ENCODE data around the gene ITIH5.

The ITIH5 gene

GRCh38 chr10:7546385-7546967 is 120.3 kb downstream of the ITIH5 start:
- H3K4me1 Mint-ChIP-seq = peaks cover 58% of the 10 kb centered on the region
- TF ChIP-seq, protein P1, sequence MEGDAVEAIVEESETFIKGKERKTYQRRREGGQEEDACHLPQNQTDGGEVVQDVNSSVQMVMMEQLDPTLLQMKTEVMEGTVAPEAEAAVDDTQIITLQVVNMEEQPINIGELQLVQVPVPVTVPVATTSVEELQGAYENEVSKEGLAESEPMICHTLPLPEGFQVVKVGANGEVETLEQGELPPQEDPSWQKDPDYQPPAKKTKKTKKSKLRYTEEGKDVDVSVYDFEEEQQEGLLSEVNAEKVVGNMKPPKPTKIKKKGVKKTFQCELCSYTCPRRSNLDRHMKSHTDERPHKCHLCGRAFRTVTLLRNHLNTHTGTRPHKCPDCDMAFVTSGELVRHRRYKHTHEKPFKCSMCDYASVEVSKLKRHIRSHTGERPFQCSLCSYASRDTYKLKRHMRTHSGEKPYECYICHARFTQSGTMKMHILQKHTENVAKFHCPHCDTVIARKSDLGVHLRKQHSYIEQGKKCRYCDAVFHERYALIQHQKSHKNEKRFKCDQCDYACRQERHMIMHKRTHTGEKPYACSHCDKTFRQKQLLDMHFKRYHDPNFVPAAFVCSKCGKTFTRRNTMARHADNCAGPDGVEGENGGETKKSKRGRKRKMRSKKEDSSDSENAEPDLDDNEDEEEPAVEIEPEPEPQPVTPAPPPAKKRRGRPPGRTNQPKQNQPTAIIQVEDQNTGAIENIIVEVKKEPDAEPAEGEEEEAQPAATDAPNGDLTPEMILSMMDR (IDR thresholded peaks at IDR 0.05; ENCODE audit: unreplicated experiment in 3 of 3) = no peak
- no peaks in the 10 kb centered on the region for H3K9me3 Mint-ChIP-seq
- H3K4me3 Mint-ChIP-seq = no peak overlapping the region
- H3K27ac Mint-ChIP-seq = peak overlapping the region in 2 of 3 experiments; percentile 34 to 47
- H3K27me3 Mint-ChIP-seq (ENCODE audit: low read depth) = peaks cover 7% of the 10 kb centered on the region
- H3K36me3 Mint-ChIP-seq (ENCODE audit: low read depth) = no peaks in the 10 kb centered on the region

- H3K27ac Mint-ChIP-seq = peak overlapping the region in 1 of 3 experiments; percentile 54
- H3K4me3 Mint-ChIP-seq = no peak overlapping the region
- no peaks in the 10 kb centered on the region for H3K36me3 Mint-ChIP-seq (ENCODE audit: low read depth)
- peaks cover 10% of the 10 kb centered on the region for H3K27me3 Mint-ChIP-seq (ENCODE audit: low read depth)
- TF ChIP-seq, protein P1 (IDR thresholded peaks at IDR 0.05; ENCODE audit: unreplicated experiment in 3 of 3) = no peak
- H3K9me3 Mint-ChIP-seq = no peaks in the 10 kb centered on the region
- H3K4me1 Mint-ChIP-seq = peaks cover 61% of the 10 kb centered on the region
Measured at GRCh38 chr10:7545792-7546191, 121.0 kb downstream of the ITIH5 start.

GRCh38 chr10:7545261-7545660 is 121.5 kb downstream of the ITIH5 start:
- H3K4me3 Mint-ChIP-seq = no peak overlapping the region
- H3K36me3 Mint-ChIP-seq (ENCODE audit: low read depth) = no peaks in the 10 kb centered on the region
- H3K27ac Mint-ChIP-seq = peak overlapping the region in 1 of 3 experiments; percentile 54
- peaks cover 60% of the 10 kb centered on the region for H3K4me1 Mint-ChIP-seq
- no peaks in the 10 kb centered on the region for H3K9me3 Mint-ChIP-seq
- TF ChIP-seq, protein P1 (IDR thresholded peaks at IDR 0.05; ENCODE audit: unreplicated experiment in 3 of 3) = no peak
- peaks cover 10% of the 10 kb centered on the region for H3K27me3 Mint-ChIP-seq (ENCODE audit: low read depth)

- TF ChIP-seq, protein P1 (IDR thresholded peaks at IDR 0.05; ENCODE audit: unreplicated experiment in 3 of 3) = no peak
- Mint-ChIP-seq H3K9me3 (peaks cover 3% of the 10 kb centered on the region), H3K4me1 (peaks cover 63% of the 10 kb centered on the region), H3K27me3 (ENCODE audit: low read depth) (peaks cover 9% of the 10 kb centered on the region), H3K36me3 (ENCODE audit: low read depth) (no peaks in the 10 kb centered on the region), H3K4me3 (no peak overlapping the region), H3K27ac (no peak overlapping the region)
Measured at GRCh38 chr10:7544203-7544602, 122.6 kb downstream of the ITIH5 start.

- Mint-ChIP-seq H3K27ac (peak overlapping the region in 1 of 3 experiments; percentile 81), H3K4me3 (no peak overlapping the region), H3K36me3 (ENCODE audit: low read depth) (no peaks in the 10 kb centered on the region), H3K4me1 (peaks cover 56% of the 10 kb centered on the region), H3K9me3 (peaks cover 8% of the 10 kb centered on the region), H3K27me3 (ENCODE audit: low read depth) (peaks cover 11% of the 10 kb centered on the region)
- TF ChIP-seq, protein P1 (IDR thresholded peaks at IDR 0.05; ENCODE audit: unreplicated experiment in 3 of 3) = no peak
Measured at GRCh38 chr10:7542189-7542914, 124.4 kb downstream of the ITIH5 start.
